GM13977 (cell line): ENCODE measurements around the gene ZNF831.

Experiments used
- DNase-seq: peaks from one replicate; pipeline ENCODE4 v3.0.0; 2012; ENCODE audit warnings: low spot score
- in situ Hi-C: fragments of 300-500 bp; cut with MboI; formaldehyde crosslinking; loops from one replicate; pipeline ENCODE4 v1.12.0; 2022; ENCODE audit warnings: low sequenced_read_pairs, low pct_unique_long_range_greater_than_20kb, mixed read lengths, inconsistent platforms; ENCODE audit not compliant: unreplicated experiment
- TF ChIP-seq, protein P1 (sequence below): IDR thresholded peaks from 2 replicates; pipeline ENCODE4 v1.5.1; 2012; ENCODE audit warnings: mild to moderate bottlenecking, control low read depth; ENCODE audit not compliant: insufficient read depth; ENCODE audit errors: extremely low read depth, missing control alignments

Gene ZNF831

DNA sequence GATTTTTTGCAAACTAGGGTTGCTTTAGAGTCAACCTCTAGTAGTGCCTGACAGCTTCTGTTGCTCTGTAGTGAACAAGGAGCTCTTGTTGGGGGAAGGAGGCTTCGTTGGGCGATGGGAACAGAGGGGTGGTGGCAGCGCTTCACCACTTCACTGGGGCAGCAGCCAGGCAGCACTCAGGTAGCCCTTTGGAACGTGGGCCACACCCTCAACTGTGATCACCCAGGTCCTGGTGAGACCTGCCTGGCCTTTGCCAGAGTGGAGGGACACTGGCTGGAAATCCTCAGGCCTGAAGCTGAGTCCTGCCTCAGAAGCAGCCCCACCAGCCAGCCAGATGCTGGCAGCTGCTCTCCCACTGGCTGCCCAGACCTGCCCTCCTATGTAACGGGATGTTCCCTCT, 126.4 kb downstream of the ZNF831 start:
- TF ChIP-seq, protein P1, sequence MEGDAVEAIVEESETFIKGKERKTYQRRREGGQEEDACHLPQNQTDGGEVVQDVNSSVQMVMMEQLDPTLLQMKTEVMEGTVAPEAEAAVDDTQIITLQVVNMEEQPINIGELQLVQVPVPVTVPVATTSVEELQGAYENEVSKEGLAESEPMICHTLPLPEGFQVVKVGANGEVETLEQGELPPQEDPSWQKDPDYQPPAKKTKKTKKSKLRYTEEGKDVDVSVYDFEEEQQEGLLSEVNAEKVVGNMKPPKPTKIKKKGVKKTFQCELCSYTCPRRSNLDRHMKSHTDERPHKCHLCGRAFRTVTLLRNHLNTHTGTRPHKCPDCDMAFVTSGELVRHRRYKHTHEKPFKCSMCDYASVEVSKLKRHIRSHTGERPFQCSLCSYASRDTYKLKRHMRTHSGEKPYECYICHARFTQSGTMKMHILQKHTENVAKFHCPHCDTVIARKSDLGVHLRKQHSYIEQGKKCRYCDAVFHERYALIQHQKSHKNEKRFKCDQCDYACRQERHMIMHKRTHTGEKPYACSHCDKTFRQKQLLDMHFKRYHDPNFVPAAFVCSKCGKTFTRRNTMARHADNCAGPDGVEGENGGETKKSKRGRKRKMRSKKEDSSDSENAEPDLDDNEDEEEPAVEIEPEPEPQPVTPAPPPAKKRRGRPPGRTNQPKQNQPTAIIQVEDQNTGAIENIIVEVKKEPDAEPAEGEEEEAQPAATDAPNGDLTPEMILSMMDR = no peak
- in situ Hi-C loops = no loop called here
- no peak for DNase-seq

DNA sequence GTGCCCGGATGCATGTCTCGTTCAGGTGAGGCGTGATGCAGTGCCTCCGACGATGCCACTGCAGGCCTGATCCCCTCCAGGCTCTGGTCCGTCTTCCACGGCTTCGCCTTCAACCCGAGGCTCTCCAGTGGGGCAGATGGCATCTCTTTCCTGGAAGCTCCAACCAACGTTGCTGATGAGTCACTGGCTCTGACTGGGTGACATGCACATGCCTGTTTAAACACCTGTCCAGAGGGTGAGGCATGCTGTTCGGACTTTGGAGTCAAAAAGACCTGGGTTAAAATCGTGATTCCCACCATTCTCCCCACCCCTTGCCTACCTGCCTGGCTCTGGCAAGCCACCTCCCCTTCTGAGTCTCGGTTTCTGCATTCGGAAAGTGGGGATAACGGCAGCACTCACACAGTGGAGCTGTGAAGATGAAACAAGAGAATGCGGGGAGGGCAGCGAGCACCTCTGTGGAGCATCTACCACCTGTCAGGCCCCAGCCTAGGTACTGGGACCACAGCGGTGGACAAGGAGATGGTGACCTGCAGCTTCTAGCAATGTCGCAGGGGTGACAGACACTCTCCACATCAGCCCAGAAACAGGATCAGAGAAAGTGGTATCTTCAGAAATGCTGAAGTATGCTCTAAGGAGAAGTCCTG, 128.2 kb downstream of the ZNF831 start:
- in situ Hi-C loops = no loop called here
- DNase-seq = no peak
- TF ChIP-seq, protein P1 = no peak

DNA sequence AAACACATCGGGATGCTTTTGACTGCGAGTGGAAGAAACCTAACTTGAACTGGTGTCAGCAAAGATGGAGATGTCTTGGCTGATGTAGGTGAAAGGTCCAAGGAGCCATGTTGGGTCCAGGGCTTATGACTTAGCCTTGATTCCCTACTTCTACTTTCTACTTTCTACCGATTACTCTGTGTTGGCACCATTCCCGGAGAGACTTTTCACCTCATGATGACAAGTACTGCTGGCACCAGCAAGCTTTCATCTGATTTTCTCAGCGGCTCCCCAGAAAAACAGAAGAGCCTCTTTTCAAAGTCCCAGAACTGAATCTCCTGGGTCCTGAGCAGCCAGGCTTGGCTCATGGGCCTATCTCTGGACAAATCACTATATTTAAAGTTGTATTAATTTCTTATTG, 131.9 kb downstream of the ZNF831 start:
- no peak for DNase-seq
- TF ChIP-seq, protein P1 = no peak
- in situ Hi-C loops = no loop called here

DNA sequence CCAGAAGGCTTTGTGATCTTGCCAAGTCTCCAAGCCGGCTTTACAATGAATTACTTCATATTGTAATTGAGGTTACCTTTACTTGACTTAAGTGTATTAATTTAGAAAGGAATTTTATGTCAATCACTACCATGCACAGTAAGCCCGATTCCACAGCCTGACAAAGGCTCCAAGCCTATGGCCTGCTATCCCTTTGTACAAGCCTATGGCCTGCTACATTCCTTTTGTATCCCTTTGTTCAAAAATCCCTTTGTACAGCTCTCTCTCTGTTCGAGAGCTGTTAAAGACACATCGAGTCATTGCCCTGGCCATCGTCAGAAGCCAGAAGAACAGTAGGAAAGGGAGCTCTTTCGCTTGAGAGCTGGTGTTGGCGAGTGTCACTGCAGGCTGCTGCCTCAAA, 134.1 kb downstream of the ZNF831 start:
- in situ Hi-C loops = no loop called here
- no peak for DNase-seq
- TF ChIP-seq, protein P1 = no peak

DNA sequence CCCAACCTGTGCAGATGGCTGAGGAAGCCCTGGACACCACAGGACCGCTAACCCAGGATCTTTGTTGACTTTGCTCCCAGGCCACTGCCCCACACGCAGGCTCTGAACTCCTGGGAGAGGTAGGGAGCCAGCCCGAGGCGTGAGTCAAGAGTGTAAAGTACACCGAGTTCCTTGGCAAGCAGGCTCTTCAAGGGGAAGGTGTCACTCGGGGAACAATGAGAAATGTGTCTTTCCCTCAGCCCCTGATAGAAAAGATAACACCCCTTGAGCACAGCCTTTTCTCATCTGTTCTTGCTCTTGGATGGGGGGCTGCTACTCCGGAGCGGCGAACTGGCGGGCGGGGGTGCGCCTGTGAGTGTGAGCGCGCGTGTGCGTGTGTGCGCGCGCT, 136.3 kb downstream of the ZNF831 start:
- TF ChIP-seq, protein P1 = no peak
- DNase-seq = no peak
- in situ Hi-C loops = no loop called here

DNA sequence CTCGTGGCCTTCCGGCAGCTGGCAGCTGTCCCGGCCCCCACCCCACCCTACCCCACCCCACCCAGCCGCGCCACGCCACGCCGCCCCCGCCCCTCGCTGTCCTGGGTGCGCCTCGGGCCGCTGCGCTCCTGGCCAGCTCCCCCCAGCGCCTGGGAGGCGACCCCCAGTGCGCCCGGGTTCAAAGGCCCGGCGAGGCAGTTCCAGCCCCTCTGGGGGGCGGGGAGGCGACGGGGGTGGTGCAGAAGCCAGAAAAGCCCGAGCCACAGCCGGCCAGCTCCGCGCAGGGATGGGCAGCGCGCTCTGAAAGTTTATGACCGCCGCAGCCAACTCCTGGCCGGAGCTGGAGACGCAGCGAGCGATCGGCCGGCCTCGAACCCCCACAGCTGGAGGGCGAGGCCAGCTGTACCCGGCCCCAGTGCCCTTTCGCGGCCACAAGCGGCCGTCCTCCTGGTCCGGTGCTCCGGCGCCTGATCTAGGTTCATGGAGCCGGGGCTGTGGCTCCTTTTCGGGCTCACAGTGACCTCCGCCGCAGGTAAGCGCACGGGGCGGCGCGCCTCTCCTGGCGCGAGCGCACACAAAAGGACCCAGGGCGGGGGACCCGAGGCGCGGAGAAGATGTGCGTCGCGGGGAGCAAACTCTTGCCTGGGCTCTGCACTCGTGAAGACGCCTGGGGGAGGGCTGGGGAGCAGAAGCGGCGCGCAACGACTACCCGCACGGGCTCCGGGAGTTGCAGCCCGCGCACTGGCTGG, 136.9 kb downstream of the ZNF831 start, which contains the start of gene EDN3:
Gene EDN3, plus strand, starts transcription at position 279 of the 749 bp plus-strand sequence. Its CDS starts 202 bp downstream, at position 481.
- no peak for DNase-seq
- TF ChIP-seq, protein P1 = no peak
- in situ Hi-C loops = no loop called here
